Left lung (tissue), 10 donors: ENCODE measurements around the gene CASP2. TPM values are rescaled to one million over a fixed set of nuclear protein-coding genes. Genes with fewer than 3 reads are reported as not detected.

Source experiments
- ATAC-seq: fragments of 200-7000 bp; cut with Tn5 transposase; one replicate; pipeline ENCODE4 v1.9.1; 2020; ENCODE audit warnings: moderate library complexity
- DNase-seq, 4 donors: peaks; one replicate each; pipeline ENCODE4 v3.0.0-alpha.2; 2013 to 2020
- H3K27ac ChIP-seq, 2 donors: fragments of 200-600 bp; sonication (generic) in 1 of 2; one replicate each; pipeline versions ENCODE4 v1.5.0 to v1.8.0; 2020 to 2021
- H3K27me3 ChIP-seq, 2 donors: fragments of 200-600 bp; sonication (generic) in 1 of 2; one replicate each; pipeline versions ENCODE4 v1.5.0 to v1.8.0; 2020 to 2021
- H3K36me3 ChIP-seq, 2 donors: fragments of 200-600 bp; sonication (generic) in 1 of 2; one replicate each; pipeline versions ENCODE4 v1.5.0 to v1.8.0; 2020 to 2021
- H3K4me1 ChIP-seq, 2 donors: fragments of 200-600 bp; one replicate each; pipeline ENCODE4 v1.8.0; 2021
- H3K4me3 ChIP-seq, 2 donors: fragments of 200-600 bp; sonication (generic) in 1 of 2; one replicate each; pipeline versions ENCODE4 v1.5.0 to v1.8.0; 2020 to 2021; ENCODE audit warnings: mild to moderate bottlenecking in 1 of 2
- H3K9me3 ChIP-seq, 2 donors: fragments of 200-600 bp; sonication (generic) in 1 of 2; one replicate each; pipeline versions ENCODE4 v1.5.0 to v1.8.0; 2020 to 2021
- intact Hi-C, 2 donors: fragments of 100-400 bp; cut with DNase I; formaldehyde crosslinking; loops; one replicate each; pipeline versions ENCODE4 v1.11.2 to v1.14.2; 2022
- polyA plus RNA-seq, 6 donors: library from polyadenylated mRNA; unstranded; fragments of 120-200 nt; gene quantifications; one replicate each; pipeline ENCODE4 v1.2.1, GENCODE V29; 2013; ENCODE audit not compliant: insufficient read length in 6 of 6
- total RNA-seq, 2 donors: library from RNA; stranded (reverse); fragmentation: NEBNext Ultra II Directional; extraction: Animal tissue kit (Norgen Biotek cat#: 25700); gene quantifications; one replicate each; pipeline ENCODE4 v1.2.1, GENCODE V29; 2021
- TF ChIP-seq, protein P1 (sequence below), 2 donors: fragments of 200-600 bp; sonication (generic) in 1 of 2; IDR thresholded peaks; one replicate each; pipeline versions ENCODE4 v1.5.0 to v1.8.0; 2021; ENCODE audit warnings: antibody characterized with exemption in 2 of 2
- donor health status: DM: no; HTN: yes; CAD: no.
- donor health status: DM: no; HTN: no; CAD: no.

CASP2 gene
- total and polyA plus RNA-seq, 8 donors: 36.3 to 66.0 (median 60.4) TPM

DNA sequence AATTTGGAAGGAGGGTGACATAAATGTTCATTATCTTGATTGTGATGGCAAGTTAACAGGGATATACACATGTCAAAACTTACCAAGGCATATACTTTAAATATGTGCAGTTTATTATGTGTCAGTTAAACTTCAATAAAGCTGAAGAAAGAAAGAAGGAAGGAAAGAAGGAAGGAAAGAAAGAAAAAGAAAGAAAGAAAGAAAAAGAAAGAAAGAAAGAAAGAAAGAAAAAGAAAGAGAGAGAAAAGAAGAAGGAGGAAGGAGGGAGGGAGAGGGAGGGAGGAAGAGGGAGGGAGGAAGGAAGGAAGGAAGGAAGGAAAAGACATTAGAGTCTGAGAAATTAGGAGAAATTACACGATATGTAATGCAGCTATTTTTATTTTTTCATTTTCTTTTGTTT is 40.8 kb upstream of the CASP2 start:
- TF ChIP-seq, protein P1, sequence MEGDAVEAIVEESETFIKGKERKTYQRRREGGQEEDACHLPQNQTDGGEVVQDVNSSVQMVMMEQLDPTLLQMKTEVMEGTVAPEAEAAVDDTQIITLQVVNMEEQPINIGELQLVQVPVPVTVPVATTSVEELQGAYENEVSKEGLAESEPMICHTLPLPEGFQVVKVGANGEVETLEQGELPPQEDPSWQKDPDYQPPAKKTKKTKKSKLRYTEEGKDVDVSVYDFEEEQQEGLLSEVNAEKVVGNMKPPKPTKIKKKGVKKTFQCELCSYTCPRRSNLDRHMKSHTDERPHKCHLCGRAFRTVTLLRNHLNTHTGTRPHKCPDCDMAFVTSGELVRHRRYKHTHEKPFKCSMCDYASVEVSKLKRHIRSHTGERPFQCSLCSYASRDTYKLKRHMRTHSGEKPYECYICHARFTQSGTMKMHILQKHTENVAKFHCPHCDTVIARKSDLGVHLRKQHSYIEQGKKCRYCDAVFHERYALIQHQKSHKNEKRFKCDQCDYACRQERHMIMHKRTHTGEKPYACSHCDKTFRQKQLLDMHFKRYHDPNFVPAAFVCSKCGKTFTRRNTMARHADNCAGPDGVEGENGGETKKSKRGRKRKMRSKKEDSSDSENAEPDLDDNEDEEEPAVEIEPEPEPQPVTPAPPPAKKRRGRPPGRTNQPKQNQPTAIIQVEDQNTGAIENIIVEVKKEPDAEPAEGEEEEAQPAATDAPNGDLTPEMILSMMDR (IDR thresholded peaks at IDR 0.05): no peak
- no peaks in the 10 kb centered on the region for H3K9me3 ChIP-seq
- H3K4me1 ChIP-seq: peaks cover 0 to 42% of the 10 kb centered on the region in 2 donors
- DNase-seq (no peak), ATAC-seq (no peak)
- intact Hi-C loops: no loop called here
- H3K27ac ChIP-seq: no peak overlapping the region
- no peaks in the 10 kb centered on the region for H3K36me3 ChIP-seq
- no peaks in the 10 kb centered on the region for H3K27me3 ChIP-seq
- H3K4me3 ChIP-seq: no peak overlapping the region

DNA sequence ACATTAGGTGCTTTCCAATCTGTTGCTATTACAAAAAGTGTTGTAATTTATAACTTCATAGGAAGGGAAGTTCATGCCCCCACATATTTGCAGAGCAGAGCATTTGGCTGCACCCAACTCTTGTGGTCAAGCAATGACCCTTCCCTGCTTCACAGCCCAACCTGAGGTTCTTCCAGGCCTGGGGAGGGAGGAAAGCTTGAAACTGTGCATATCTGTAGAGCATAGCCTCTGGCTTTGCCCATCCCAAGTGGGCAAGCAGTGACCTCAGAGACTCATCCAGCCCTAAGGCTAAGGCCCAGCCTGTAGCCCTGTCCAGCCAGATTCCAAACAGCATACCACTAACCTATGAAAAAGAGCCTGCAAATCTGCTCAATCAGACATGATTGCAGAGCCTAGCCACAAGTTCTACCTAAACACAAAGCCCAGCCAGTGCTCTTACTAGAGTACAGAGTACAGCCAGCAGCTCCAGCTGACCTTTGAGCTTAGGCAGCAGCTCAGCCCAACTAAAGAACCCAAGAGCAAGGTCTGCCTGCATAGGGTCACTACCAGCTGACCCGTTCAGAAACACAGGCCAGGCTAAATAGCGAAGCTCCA is 39.3 kb upstream of the CASP2 start:
- DNase-seq (no peak), ATAC-seq (no peak)
- Histone ChIP-seq H3K27me3 (no peaks in the 10 kb centered on the region), H3K36me3 (no peaks in the 10 kb centered on the region), H3K27ac (no peak overlapping the region), H3K4me3 (no peak overlapping the region), H3K4me1 (peaks cover 0 to 38% of the 10 kb centered on the region in 2 donors), H3K9me3 (no peaks in the 10 kb centered on the region)
- intact Hi-C loops: no loop called here
- TF ChIP-seq, protein P1 (IDR thresholded peaks at IDR 0.05): no peak

DNA sequence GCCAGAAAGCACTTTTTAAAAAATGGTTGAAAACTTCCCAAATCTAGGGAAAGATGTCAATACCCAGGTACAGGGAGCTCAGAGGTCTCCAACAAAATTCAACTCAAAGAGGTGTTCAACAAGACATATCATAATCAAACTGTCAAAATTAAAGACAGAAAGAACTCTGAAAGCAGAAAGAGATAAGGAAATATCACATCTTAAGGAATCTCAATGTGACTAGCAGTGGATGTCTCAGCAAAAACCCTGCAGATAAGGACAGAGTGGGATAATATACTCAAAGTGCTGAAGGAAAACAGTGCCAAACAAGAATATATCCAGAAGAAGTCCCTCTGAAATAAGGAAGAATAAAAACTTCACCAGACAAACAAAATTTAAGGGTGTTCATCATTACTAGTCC is 38.0 kb upstream of the CASP2 start:
- intact Hi-C loops: no loop called here
- no peak for ATAC-seq
- no peak for DNase-seq
- Histone ChIP-seq H3K9me3 (no peaks in the 10 kb centered on the region), H3K4me1 (peaks cover 0 to 25% of the 10 kb centered on the region in 2 donors), H3K36me3 (no peaks in the 10 kb centered on the region), H3K4me3 (no peak overlapping the region), H3K27me3 (no peaks in the 10 kb centered on the region), H3K27ac (no peak overlapping the region)
- TF ChIP-seq, protein P1 (IDR thresholded peaks at IDR 0.05): no peak

DNA sequence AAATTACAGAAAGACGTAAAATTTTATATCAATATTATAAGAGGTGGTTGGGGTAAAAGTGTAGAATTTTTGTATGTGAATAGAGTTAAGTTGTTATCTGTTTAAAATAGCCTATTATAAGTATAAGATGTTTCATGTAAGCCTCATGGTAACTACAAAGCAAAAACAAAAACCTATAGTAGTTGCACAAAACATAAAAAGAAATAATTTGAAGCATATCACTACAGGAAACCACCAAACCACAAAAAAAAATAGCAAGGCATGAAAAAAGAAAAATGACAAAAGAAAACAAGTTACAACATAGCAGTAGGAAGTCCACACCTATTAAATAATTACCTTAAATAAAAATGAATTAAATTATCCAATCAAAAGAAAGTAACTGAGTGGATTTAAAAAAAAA is 37.3 kb upstream of the CASP2 start:
- DNase-seq: no peak
- no peaks in the 10 kb centered on the region for H3K27me3 ChIP-seq
- H3K4me1 ChIP-seq: peaks cover 0 to 19% of the 10 kb centered on the region in 2 donors
- intact Hi-C loops: no loop called here
- no peaks in the 10 kb centered on the region for H3K36me3 ChIP-seq
- ATAC-seq: no peak
- TF ChIP-seq, protein P1 (IDR thresholded peaks at IDR 0.05): no peak
- H3K4me3 ChIP-seq: no peak overlapping the region
- no peak overlapping the region for H3K27ac ChIP-seq
- no peaks in the 10 kb centered on the region for H3K9me3 ChIP-seq

DNA sequence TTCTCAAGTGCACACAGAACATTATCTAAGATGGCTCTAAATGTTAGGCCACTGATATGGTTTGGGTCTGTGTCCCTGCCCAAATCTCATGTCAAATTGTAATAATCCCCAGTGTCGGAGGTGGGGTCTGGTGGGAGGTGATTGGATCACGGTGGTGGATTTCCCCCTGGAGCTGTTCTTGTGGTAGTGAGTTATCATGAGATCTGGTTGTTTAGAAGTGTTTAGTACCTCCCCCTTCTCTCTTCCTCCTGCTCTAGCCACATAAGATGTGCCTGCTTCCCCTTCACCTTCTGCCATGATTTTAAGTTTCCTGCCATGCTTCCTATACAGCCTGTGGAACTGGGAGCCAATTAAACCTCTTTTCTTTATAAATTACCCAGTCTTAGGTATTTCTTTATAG is 36.1 kb upstream of the CASP2 start:
- H3K4me1 ChIP-seq: peaks cover 0 to 19% of the 10 kb centered on the region in 2 donors
- ATAC-seq (no peak), DNase-seq (no peak)
- H3K4me3 ChIP-seq: no peak overlapping the region
- intact Hi-C loops: no loop called here
- H3K27ac ChIP-seq: no peak overlapping the region
- H3K36me3 ChIP-seq: no peaks in the 10 kb centered on the region
- TF ChIP-seq, protein P1 (IDR thresholded peaks at IDR 0.05): no peak
- H3K27me3 ChIP-seq: no peaks in the 10 kb centered on the region
- H3K9me3 ChIP-seq: no peaks in the 10 kb centered on the region
